ENCODE measurements around the gene LIFR. TPM values are rescaled to one million over a fixed set of nuclear protein-coding genes. Genes with fewer than 3 reads are reported as not detected.

The LIFR gene
- total and polyA plus RNA-seq, 2 of the 4 experiments (the other 2 are of a cell fraction) = 1.9 to 10.4 TPM

DNA sequence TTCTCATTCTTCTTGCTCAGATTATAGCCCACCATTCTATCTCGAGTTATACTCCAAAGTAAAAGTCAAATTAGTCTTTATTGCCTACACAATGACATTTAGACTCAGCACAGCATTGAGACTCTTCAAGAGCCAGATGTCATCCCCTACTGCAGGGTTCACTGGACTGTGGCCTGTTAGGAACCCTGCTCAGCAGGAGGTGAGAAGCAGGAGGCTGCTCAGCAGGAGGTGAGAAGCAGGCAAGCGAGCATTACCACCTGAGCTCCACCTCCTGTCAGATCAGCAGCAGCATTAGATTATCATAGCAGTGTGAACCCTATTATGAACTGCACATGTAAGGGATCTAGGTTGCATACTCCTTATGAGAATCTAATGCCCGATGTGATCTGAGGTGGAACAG lies 12.7 kb upstream of the LIFR start:
- Histone ChIP-seq H3K4me3 (ENCODE audit: insufficient read depth, low read depth, low read length) (no peak overlapping the region), H3K23ac (ENCODE audit: low read depth, low read length) (no peak overlapping the region), H3K56ac (ENCODE audit: extremely low read depth, insufficient read depth, low read length) (no peak overlapping the region), H2AK5ac (ENCODE audit: low read depth, low read length) (no peak overlapping the region), H3K27ac (ENCODE audit: insufficient read depth, low read length) (no peak overlapping the region), H3K18ac (ENCODE audit: low read depth, low read length) (no peak overlapping the region), H3K9me3 (ENCODE audit: control insufficient read depth, insufficient read depth, low read length) (no peaks in the 10 kb centered on the region), H3K9ac (ENCODE audit: low read depth, low read length) (no peak overlapping the region), H3K14ac (replicated peaks; ENCODE audit: low read depth, low read length) (no peak overlapping the region), H2BK120ac (ENCODE audit: low read depth, low read length) (no peak overlapping the region), H2AK9ac (replicated peaks; ENCODE audit: low read depth, low read length, poor library complexity) (no peak overlapping the region), H3K36me3 (ENCODE audit: control insufficient read depth, insufficient read depth, low read length) (no peaks in the 10 kb centered on the region), H2BK15ac (ENCODE audit: low read depth, low read length) (no peak overlapping the region), H3K79me1 (ENCODE audit: low read depth in 1 of 2, low read length in 2 of 2) (no peaks in the 10 kb centered on the region), H2AFZ (replicated peaks; ENCODE audit: low read length, poor library complexity) (no peak overlapping the region), H4K8ac (ENCODE audit: low read depth in 2 of 2, low read length in 2 of 2) (no peak overlapping the region), H3K4me1 (ENCODE audit: control insufficient read depth, insufficient read depth, low read length) (no peaks in the 10 kb centered on the region), H3K4me2 (ENCODE audit: low read depth, low read length) (no peak overlapping the region), H4K91ac (ENCODE audit: insufficient read depth, low read depth, low read length) (no peak overlapping the region), H2BK20ac (ENCODE audit: low read depth, low read length) (no peak overlapping the region), H2BK5ac (ENCODE audit: low read depth, low read length, poor library complexity, severe bottlenecking) (no peak overlapping the region), H4K20me1 (ENCODE audit: insufficient read depth, low read length) (no peaks in the 10 kb centered on the region), H4K5ac (ENCODE audit: low read depth, low read length) (no peak overlapping the region), H3K4ac (ENCODE audit: low read depth, low read length) (no peak overlapping the region), H3K27me3 (ENCODE audit: control insufficient read depth, insufficient read depth, low read length) (peaks cover 10% of the 10 kb centered on the region), H3K9me1 (ENCODE audit: insufficient read depth, low read length) (no peaks in the 10 kb centered on the region)
- DNase-seq (no peak), ATAC-seq (ENCODE audit: low read depth) (no peak)
- in situ Hi-C loops (cut with MboI; ENCODE audit: low sequenced_read_pairs) = no loop called here
- no TSS peak for BruUV-seq (replicated peaks)
- 38% methylated on average over 1 of the region's 3 CpGs; no CpG with 5 or more reads in 1 of the 2 experiments for whole genome bisulfite sequencing, 2 experiments (ENCODE audit: extremely low coverage in 2 of 2, insufficient read length in 1 of 2)
- dilution Hi-C loops (cut with HindIII; ENCODE audit: low sequenced_read_pairs, unreplicated experiment) = no loop called here
- ChIA-PET POLR2A (ENCODE audit: unreplicated experiment) (no interaction called here), CTCF (no interaction called here)
- intact Hi-C loops (cut with micrococcal nuclease) = no loop called here
- TF ChIP-seq CHD1 (IDR thresholded peaks at IDR 0.05; ENCODE audit: low read depth, low read length) (no peak), NFE2L2 (IDR thresholded peaks at IDR 0.05; ENCODE audit: low read depth, low read length) (no peak), USF2 (IDR thresholded peaks at IDR 0.05; ENCODE audit: low read depth, low read length) (no peak), SMC3 (IDR thresholded peaks at IDR 0.05; ENCODE audit: low read depth, low read length) (no peak), MXI1 (IDR thresholded peaks at IDR 0.05; ENCODE audit: borderline replicate concordance, low read depth, low read length) (no peak), CEBPB (IDR thresholded peaks at IDR 0.05; ENCODE audit: low read depth, low read length) (no peak), FOS (IDR thresholded peaks at IDR 0.05; ENCODE audit: low read depth, low read length) (no peak), RFX5 (IDR thresholded peaks at IDR 0.05; ENCODE audit: low read depth, low read length) (no peak), POLR2A (IDR thresholded peaks at IDR 0.05; ENCODE audit: low read depth, low read length) (no peak), MAFK (IDR thresholded peaks at IDR 0.05; ENCODE audit: low read depth, low read length) (no peak), MAZ (IDR thresholded peaks at IDR 0.05; ENCODE audit: borderline replicate concordance, low read depth, low read length) (no peak), ELK1 (IDR thresholded peaks at IDR 0.05; ENCODE audit: borderline replicate concordance, low read depth, low read length) (no peak), RAD21 (IDR thresholded peaks at IDR 0.05; ENCODE audit: low read length) (no peak), RCOR1 (IDR thresholded peaks at IDR 0.05; ENCODE audit: insufficient replicate concordance, low read length) (no peak), BHLHE40 (IDR thresholded peaks at IDR 0.05; ENCODE audit: low read depth, low read length) (no peak)
- TF ChIP-seq, protein P1, sequence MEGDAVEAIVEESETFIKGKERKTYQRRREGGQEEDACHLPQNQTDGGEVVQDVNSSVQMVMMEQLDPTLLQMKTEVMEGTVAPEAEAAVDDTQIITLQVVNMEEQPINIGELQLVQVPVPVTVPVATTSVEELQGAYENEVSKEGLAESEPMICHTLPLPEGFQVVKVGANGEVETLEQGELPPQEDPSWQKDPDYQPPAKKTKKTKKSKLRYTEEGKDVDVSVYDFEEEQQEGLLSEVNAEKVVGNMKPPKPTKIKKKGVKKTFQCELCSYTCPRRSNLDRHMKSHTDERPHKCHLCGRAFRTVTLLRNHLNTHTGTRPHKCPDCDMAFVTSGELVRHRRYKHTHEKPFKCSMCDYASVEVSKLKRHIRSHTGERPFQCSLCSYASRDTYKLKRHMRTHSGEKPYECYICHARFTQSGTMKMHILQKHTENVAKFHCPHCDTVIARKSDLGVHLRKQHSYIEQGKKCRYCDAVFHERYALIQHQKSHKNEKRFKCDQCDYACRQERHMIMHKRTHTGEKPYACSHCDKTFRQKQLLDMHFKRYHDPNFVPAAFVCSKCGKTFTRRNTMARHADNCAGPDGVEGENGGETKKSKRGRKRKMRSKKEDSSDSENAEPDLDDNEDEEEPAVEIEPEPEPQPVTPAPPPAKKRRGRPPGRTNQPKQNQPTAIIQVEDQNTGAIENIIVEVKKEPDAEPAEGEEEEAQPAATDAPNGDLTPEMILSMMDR (conservative IDR thresholded peaks at IDR 0.05; ENCODE audit: low read depth, low read length) = no peak
